ENCODE measurements around the gene TMEM201. TPM values are rescaled to one million over a fixed set of nuclear protein-coding genes. Genes with fewer than 3 reads are reported as not detected.
A peak's percentile ranks its signal among the peaks of the same experiment; 100 is the strongest.

TMEM201 gene
- total and polyA plus RNA-seq, 11 donors: 13.1 to 24.8 (median 18.5) TPM

GRCh38 chr1:9591669-9592509 is 3.2 kb downstream of the TMEM201 start:
- peaks cover 3 to 82% (median 59%) of the 10 kb centered on the region in 12 donors for H3K4me1 ChIP-seq
- H3K27me3 ChIP-seq: no peaks in the 10 kb centered on the region

GRCh38 chr1:9592510-9593075 is 3.9 kb downstream of the TMEM201 start:
- H3K27me3 ChIP-seq: no peaks in the 10 kb centered on the region
- WGBS, 4 donors: 76 to 82% (median 79%) methylated on average over 6 to 16 of the region's 16 CpGs
- TF ChIP-seq CTCF (IDR thresholded peaks at IDR 0.05) (no peak), POLR2A (IDR thresholded peaks at IDR 0.05) (no peak)
- ATAC-seq: no peak
- peak overlapping the region in 6 of 12 donors; percentile 31 to 69 (median 58) for H3K27ac ChIP-seq
- no peak for DNase-seq
- H3K9me3 ChIP-seq: no peaks in the 10 kb centered on the region
- peaks cover 3 to 87% (median 61%) of the 10 kb centered on the region in 12 donors for H3K4me1 ChIP-seq
- intact Hi-C loops (cut with DNase I): no loop called here
- H3K36me3 ChIP-seq: peaks cover 0 to 8% (median 6%) of the 10 kb centered on the region in 9 donors
- H3K4me3 ChIP-seq: no peak overlapping the region

More at GRCh38 chr1:9591669-9592509, 3.2 kb downstream of the TMEM201 start:
- DNase-seq: no peak
- H3K9me3 ChIP-seq: no peaks in the 10 kb centered on the region
- TF ChIP-seq CTCF (IDR thresholded peaks at IDR 0.05) (no peak), POLR2A (IDR thresholded peaks at IDR 0.05) (no peak)
- peak in 1 of 4 donors; percentile 1 for ATAC-seq
- H3K27ac ChIP-seq: peak overlapping the region in 3 of 12 donors; percentile 31 to 69 (median 32)
- no peak overlapping the region for H3K4me3 ChIP-seq
- peaks cover 0 to 2% (median 0%) of the 10 kb centered on the region in 9 donors for H3K36me3 ChIP-seq
- WGBS, 4 donors: 53 to 64% (median 56%) methylated on average over 21 to 22 of the region's 22 CpGs
- intact Hi-C loops (cut with DNase I): no loop called here

- intact Hi-C loops (cut with DNase I): no loop called here
- peaks cover 3 to 86% (median 61%) of the 10 kb centered on the region in 12 donors for H3K4me1 ChIP-seq
- no peaks in the 10 kb centered on the region for H3K9me3 ChIP-seq
- TF ChIP-seq CTCF (IDR thresholded peaks at IDR 0.05): no peak
- no peak for TF ChIP-seq POLR2A (IDR thresholded peaks at IDR 0.05)
- WGBS, 4 donors: 40 to 63% (median 53%) methylated on average over 1 to 9 of the region's 9 CpGs
- H3K36me3 ChIP-seq: peaks cover 0 to 13% (median 7%) of the 10 kb centered on the region in 9 donors
- H3K27ac ChIP-seq: peak overlapping the region in 10 of 12 donors; percentile 17 to 69 (median 52)
- peak in 1 of 5 donors; percentile 30 for DNase-seq
- no peaks in the 10 kb centered on the region for H3K27me3 ChIP-seq
- peak overlapping the region in 3 of 12 donors; percentile 1 to 24 (median 6) for H3K4me3 ChIP-seq
- no peak for ATAC-seq
Observed at GRCh38 chr1:9593147-9593491, 4.4 kb downstream of the TMEM201 start.

Measured in heart left ventricle (tissue), 16 donors.